GM12801 (cell line): Measurements from ENCODE around the gene CDK15.

Experiments
- CTCF ChIP-seq: IDR thresholded peaks from one replicate; pipeline ENCODE4 v1.5.1; 2011; ENCODE audit warnings: control low read depth; ENCODE audit not compliant: insufficient read length; ENCODE audit errors: extremely low read depth

Gene CDK15

GRCh38 chr2:201798252-201798913, 8.0 kb upstream of the CDK15 start:
- TF ChIP-seq CTCF = no peak

GRCh38 chr2:201807452-201807999, 1.2 kb downstream of the CDK15 start:
- TF ChIP-seq CTCF = no peak

DNA sequence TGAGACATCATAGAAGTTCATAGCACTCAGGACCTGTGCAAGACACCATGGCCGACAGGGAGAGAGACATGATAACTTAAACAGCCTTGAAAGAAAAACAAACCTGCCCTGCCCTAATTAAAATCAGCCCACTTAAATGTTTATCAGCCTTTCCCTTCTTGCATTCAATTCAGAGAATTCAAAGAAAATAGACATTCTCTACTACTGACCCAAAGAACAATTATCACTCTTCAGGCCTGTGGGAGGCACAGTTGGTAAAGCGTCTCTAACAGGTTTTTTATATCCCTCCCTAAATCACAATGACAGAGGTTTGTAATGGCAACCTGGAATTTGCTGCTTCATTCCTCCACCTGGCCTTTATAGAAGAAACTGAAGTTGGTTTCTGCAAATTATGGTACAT, 1.7 kb downstream of the CDK15 start:
- no peak for TF ChIP-seq CTCF

GRCh38 chr2:201809633-201810032, 3.3 kb downstream of the CDK15 start:
- TF ChIP-seq CTCF = no peak

DNA sequence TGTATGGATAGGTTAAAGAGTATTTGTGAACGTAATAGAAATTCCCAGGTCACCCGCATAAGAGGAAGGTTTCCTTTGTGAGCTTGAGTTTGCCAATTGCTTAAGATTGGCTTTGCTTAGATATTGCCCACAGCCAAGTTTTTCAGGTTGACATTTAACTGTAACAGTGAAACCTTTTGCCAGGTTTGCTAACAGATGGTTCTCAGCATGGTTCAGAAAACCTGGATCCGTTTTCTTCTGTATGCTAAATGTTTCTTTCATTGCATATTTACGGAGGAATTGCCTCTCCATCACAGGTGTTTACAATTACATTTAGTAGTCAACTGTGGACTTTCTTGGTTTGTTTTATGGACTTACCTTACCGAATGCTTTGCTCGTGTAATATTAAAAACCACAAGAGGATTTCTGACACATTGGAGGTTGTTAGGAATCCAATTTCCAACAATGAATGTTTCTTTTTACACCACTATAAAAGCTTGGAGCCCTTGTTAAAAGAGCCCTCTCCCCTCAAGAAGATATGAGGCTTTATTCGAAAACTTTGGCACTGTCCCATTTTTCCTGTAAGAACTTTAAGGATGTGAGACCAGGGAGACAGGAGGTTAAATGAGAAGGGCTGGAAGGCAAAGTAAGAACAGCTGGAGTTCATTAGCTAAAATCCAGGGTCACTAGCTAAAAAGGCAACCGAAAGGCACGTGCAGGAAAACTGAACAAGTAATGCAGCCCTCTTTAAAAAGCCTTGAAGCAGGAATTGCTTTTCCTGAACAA, 7.8 kb downstream of the CDK15 start:
- no peak for TF ChIP-seq CTCF

DNA sequence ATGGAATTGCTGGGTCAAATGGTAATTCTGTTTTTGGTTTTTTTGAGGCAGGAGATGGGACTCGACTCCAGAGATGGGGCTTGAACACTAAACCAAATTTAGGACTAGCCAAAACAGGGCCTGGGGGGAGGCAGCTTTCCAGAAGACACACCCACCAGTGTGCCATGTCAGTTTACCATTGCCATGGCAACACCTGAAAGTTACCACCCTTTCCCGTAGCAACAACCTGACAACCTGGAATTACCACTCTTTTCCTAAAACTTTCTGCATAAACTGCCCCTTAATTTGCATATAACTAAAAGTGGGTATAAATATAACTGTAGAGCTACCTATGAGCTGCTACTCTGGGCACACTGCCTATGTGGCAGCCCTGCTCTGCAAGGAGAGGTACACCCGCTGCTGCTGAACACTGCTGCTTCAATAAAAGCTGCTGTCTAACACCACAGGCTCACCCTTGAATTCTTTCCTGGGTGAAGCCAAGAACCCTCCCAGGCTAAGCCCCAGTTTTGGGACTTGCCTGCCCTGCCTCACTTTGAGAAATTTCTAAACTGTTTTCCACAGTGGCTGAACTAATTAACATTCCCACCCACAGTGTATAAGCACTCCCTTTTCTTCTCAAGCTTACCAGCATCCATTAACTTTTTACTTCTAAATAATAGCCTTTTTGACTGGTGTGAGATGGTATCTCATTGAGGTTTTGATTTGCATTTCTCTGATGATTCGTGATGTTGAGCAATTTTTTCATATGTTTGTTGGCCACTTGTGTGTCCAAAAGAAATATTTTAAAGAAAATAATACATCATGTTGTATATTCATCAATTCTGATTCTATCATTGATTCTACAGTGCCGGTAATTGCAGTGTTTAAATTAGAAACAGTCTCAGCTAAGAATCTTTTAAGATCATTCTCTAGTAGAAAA, 10.6 kb downstream of the CDK15 start:
- no peak for TF ChIP-seq CTCF

DNA sequence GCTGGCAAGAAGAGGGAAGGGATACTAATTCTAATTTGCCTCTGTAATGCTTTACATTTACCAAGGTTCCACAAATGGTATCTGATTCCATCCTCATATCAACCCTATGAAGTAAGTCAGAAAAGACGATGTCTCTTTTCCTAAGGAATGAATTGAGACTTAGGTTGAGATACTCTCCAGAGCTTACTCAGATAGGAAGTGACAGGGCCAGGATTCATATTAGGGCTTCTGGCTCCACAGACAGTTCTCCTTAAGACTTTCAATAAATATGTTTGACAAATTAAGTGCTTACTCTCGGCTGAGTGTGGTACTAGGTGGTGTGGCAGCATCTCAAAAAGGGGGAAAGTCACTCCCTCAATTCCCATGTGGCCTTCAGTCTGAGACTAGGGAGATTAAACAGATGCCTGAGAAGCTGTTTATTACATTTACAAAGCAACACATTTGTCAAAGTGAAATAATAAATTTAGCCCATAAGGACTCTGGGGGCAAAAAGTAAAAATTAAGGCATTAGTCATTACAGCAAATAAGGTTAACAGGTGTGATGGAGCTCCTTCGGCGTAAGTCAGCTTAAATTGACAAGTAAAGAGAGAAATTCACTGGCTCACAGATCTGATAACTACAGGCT, 14.2 kb downstream of the CDK15 start:
- TF ChIP-seq CTCF = no peak
